ENCODE measurements around the gene PKP1.

The PKP1 gene

DNA sequence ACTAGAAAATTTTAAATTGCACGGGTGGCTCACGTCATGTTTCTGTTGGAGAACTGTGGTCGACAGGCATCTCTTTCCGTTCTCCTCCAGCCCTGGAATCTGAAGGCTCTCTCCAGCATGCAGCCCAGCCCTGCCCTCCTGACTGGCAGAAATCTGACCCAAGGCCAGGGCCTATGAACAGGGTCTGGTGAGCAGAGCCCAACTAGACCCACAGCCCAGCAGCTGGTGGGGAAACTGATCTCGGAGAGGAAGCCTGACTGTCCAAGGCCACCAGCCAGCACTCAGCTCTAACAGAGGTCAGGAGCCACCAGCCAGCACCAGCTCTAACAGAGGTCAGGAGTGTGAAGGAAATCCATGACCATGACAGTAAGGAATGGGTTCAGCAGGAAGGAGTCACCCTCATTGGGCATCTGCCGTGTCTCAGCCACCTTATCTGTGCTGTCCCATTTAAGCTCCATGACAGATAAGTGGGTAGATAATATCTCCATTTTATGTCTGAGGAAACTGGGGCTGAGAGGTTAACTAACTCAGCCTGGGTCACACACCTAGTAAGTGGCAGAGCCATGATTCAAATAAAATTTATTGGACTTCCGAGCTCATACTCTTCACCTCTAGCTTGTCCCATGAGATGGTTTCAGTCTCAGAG lies 20.2 kb upstream of the PKP1 start:
- no peaks in the 10 kb centered on the region for H3K79me2 ChIP-seq (ENCODE audit: insufficient read depth, low read length)
- H3K27me3 ChIP-seq (ENCODE audit: insufficient read depth, low read length, poor library complexity): peaks cover 11% of the 10 kb centered on the region
- ATAC-seq (ENCODE audit: insufficient read depth, low read depth): no peak
- H4K20me1 ChIP-seq (ENCODE audit: insufficient read depth, low read length): no peaks in the 10 kb centered on the region
- H3K9ac ChIP-seq (ENCODE audit: low read depth, low read length): no peak overlapping the region
- H3K9me3 ChIP-seq (ENCODE audit: insufficient read depth, low read length, severe bottlenecking): no peaks in the 10 kb centered on the region
- no peak overlapping the region for H3K4me3 ChIP-seq (ENCODE audit: low read depth in 1 of 2, low read length in 2 of 2)
- no peaks in the 10 kb centered on the region for H3K36me3 ChIP-seq (ENCODE audit: insufficient read depth, low read length)
- no peaks in the 10 kb centered on the region for H3K4me1 ChIP-seq (ENCODE audit: insufficient read depth, low read length)
- TF ChIP-seq EZH2 (IDR thresholded peaks at IDR 0.05; ENCODE audit: borderline replicate concordance, low read depth, low read length, severe bottlenecking): no peak
- TF ChIP-seq, protein P1, sequence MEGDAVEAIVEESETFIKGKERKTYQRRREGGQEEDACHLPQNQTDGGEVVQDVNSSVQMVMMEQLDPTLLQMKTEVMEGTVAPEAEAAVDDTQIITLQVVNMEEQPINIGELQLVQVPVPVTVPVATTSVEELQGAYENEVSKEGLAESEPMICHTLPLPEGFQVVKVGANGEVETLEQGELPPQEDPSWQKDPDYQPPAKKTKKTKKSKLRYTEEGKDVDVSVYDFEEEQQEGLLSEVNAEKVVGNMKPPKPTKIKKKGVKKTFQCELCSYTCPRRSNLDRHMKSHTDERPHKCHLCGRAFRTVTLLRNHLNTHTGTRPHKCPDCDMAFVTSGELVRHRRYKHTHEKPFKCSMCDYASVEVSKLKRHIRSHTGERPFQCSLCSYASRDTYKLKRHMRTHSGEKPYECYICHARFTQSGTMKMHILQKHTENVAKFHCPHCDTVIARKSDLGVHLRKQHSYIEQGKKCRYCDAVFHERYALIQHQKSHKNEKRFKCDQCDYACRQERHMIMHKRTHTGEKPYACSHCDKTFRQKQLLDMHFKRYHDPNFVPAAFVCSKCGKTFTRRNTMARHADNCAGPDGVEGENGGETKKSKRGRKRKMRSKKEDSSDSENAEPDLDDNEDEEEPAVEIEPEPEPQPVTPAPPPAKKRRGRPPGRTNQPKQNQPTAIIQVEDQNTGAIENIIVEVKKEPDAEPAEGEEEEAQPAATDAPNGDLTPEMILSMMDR (IDR thresholded peaks at IDR 0.05; ENCODE audit: borderline replicate concordance, extremely low read depth, low read length, poor library complexity, severe bottlenecking): no peak
- H3K27ac ChIP-seq (ENCODE audit: low read length): no peak overlapping the region
- no peak overlapping the region for H3K4me2 ChIP-seq (ENCODE audit: insufficient read depth, low read length)
- DNase-seq: no peak
- no peak overlapping the region for H2AFZ ChIP-seq (ENCODE audit: low read depth, low read length)

DNA sequence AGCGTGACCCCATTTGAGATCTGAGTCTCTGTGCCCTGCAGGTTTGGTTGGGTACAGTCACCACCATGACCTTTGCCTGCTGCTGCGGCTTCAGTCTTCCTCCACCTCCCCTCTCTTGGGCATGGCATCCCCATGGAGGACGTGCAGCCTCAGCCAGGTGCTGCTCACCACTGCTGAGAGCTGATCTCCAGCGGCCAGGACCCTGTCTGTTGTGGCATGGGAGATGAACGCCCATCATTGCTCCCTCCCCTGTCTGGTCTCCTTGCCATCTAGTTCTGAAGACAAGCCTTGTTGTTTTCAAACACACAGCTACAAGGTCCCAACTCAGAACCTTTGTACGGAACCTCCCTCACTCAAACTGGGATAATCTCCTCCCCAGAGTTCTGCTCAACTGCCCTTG lies 19.2 kb upstream of the PKP1 start:
- no peak overlapping the region for H3K27ac ChIP-seq (ENCODE audit: low read length)
- peaks cover 11% of the 10 kb centered on the region for H3K27me3 ChIP-seq (ENCODE audit: insufficient read depth, low read length, poor library complexity)

DNA sequence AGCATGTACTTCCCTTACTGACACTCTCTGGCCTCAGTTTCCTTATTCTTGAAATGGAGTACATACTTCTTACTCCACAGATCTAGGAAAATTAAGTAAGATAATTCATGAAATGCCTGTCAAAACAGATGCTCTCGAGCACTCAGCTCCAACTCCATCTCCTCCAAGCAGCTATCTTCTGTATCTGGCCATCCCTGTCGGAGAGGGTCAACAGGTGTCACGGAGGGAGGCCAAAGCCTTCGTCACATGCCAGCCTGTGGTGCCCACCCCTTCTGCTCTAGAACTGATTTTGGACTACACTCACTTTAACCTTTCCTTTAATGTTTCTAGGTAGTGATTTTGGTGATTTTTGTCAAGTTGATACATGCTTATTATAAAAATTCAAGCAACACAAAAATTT lies 18.8 kb upstream of the PKP1 start:
- ATAC-seq (ENCODE audit: insufficient read depth, low read depth): no peak
- no peak overlapping the region for H3K27ac ChIP-seq (ENCODE audit: low read length)
- peaks cover 11% of the 10 kb centered on the region for H3K27me3 ChIP-seq (ENCODE audit: insufficient read depth, low read length, poor library complexity)

More for the DNA sequence above, 19.2 kb upstream of the PKP1 start:
- H3K4me3 ChIP-seq (ENCODE audit: low read depth in 1 of 2, low read length in 2 of 2): no peak overlapping the region
- ATAC-seq (ENCODE audit: insufficient read depth, low read depth) (no peak), DNase-seq (no peak)
- H3K9me3 ChIP-seq (ENCODE audit: insufficient read depth, low read length, severe bottlenecking): no peaks in the 10 kb centered on the region
- no peak overlapping the region for H3K4me2 ChIP-seq (ENCODE audit: insufficient read depth, low read length)
- no peak overlapping the region for H3K9ac ChIP-seq (ENCODE audit: low read depth, low read length)
- TF ChIP-seq, protein P1 (IDR thresholded peaks at IDR 0.05; ENCODE audit: borderline replicate concordance, extremely low read depth, low read length, poor library complexity, severe bottlenecking): no peak
- TF ChIP-seq EZH2 (IDR thresholded peaks at IDR 0.05; ENCODE audit: borderline replicate concordance, low read depth, low read length, severe bottlenecking): no peak
- H3K79me2 ChIP-seq (ENCODE audit: insufficient read depth, low read length): no peaks in the 10 kb centered on the region
- no peak overlapping the region for H2AFZ ChIP-seq (ENCODE audit: low read depth, low read length)
- H3K4me1 ChIP-seq (ENCODE audit: insufficient read depth, low read length): no peaks in the 10 kb centered on the region
- H4K20me1 ChIP-seq (ENCODE audit: insufficient read depth, low read length): no peaks in the 10 kb centered on the region
- H3K36me3 ChIP-seq (ENCODE audit: insufficient read depth, low read length): no peaks in the 10 kb centered on the region

More for the DNA sequence above, 18.8 kb upstream of the PKP1 start:
- no peak for DNase-seq
- Histone ChIP-seq H3K4me1 (ENCODE audit: insufficient read depth, low read length) (no peaks in the 10 kb centered on the region), H4K20me1 (ENCODE audit: insufficient read depth, low read length) (no peaks in the 10 kb centered on the region), H3K36me3 (ENCODE audit: insufficient read depth, low read length) (no peaks in the 10 kb centered on the region), H3K9me3 (ENCODE audit: insufficient read depth, low read length, severe bottlenecking) (no peaks in the 10 kb centered on the region), H2AFZ (ENCODE audit: low read depth, low read length) (no peak overlapping the region), H3K4me3 (ENCODE audit: low read depth in 1 of 2, low read length in 2 of 2) (no peak overlapping the region), H3K9ac (ENCODE audit: low read depth, low read length) (no peak overlapping the region), H3K79me2 (ENCODE audit: insufficient read depth, low read length) (no peaks in the 10 kb centered on the region), H3K4me2 (ENCODE audit: insufficient read depth, low read length) (no peak overlapping the region)
- no peak for TF ChIP-seq EZH2 (IDR thresholded peaks at IDR 0.05; ENCODE audit: borderline replicate concordance, low read depth, low read length, severe bottlenecking)
- TF ChIP-seq, protein P1 (IDR thresholded peaks at IDR 0.05; ENCODE audit: borderline replicate concordance, extremely low read depth, low read length, poor library complexity, severe bottlenecking): no peak

Data from DND-41 (cell line).